Duodenal mucosa (tissue), 2 donors: ENCODE data around the gene NRBF2.
"Not testable (repeated sequence)": the region's sequence is repeated elsewhere in the genome, so short reads cannot be mapped to it uniquely, and the experiment has no call there.

Experiments
- H3K27ac ChIP-seq: one replicate; pipeline ENCODE4 v1.7.0; 2013; ENCODE audit warnings: low read depth, low read length
- H3K27me3 ChIP-seq, 2 donors: one replicate each; pipeline ENCODE4 v1.7.0; 2013; ENCODE audit warnings: low read length in 2 of 2, control low read depth in 1 of 2; ENCODE audit not compliant: insufficient read depth in 2 of 2, control insufficient read depth in 1 of 2
- H3K36me3 ChIP-seq, 2 donors: one replicate each; pipeline ENCODE4 v1.7.0; 2013; ENCODE audit warnings: low read length in 2 of 2, control low read depth in 1 of 2; ENCODE audit not compliant: insufficient read depth in 2 of 2, control insufficient read depth in 1 of 2
- H3K4me1 ChIP-seq, 2 donors: one replicate each; pipeline ENCODE4 v1.7.0; 2013; ENCODE audit warnings: low read length in 2 of 2, control low read depth in 1 of 2; ENCODE audit not compliant: insufficient read depth in 2 of 2, control insufficient read depth in 1 of 2
- H3K4me3 ChIP-seq, 2 donors: one replicate each; pipeline ENCODE4 v1.7.0; 2013; ENCODE audit warnings: low read length in 2 of 2, low read depth in 1 of 2
- H3K9ac ChIP-seq, 2 donors: one replicate each; pipeline ENCODE4 v1.7.0; 2013; ENCODE audit warnings: low read length in 2 of 2, low read depth in 1 of 2
- H3K9me3 ChIP-seq, 2 donors: one replicate each; pipeline ENCODE4 v1.7.0; 2013; ENCODE audit warnings: low read length in 2 of 2, control low read depth in 1 of 2; ENCODE audit not compliant: control insufficient read depth in 1 of 2

NRBF2 gene

DNA sequence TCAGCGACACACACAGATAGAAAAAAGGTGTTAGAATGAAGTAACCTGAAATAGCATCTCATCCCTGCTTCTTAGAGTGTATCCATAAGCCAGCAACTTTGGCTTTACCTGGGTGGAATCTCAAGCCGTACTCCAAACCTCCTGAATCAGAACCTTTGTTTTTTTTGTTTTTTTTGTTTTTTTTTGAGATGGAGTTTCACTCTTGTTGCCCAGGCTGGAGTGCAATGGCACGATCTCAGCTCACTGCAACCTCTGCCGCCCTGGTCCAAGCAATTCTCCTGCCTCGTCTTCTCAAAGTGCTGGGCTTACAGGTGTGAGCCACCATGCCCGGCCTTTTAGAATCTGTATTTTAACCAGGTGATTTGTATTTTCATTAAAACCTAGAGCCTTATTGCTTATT, 9.0 kb downstream of the NRBF2 start:
- no peaks in the 10 kb centered on the region for H3K9me3 ChIP-seq
- no peaks in the 10 kb centered on the region for H3K27me3 ChIP-seq
- no peak overlapping the region for H3K4me3 ChIP-seq
- H3K27ac ChIP-seq = no peak overlapping the region
- H3K4me1 ChIP-seq = peaks cover 0 to 16% of the 10 kb centered on the region in 2 donors
- no peak overlapping the region for H3K9ac ChIP-seq
- peaks cover 0 to 5% of the 10 kb centered on the region in 2 donors for H3K36me3 ChIP-seq

GRCh38 chr10:63143987-63144386, 10.9 kb downstream of the NRBF2 start:
- peaks cover 5 to 13% of the 10 kb centered on the region in 2 donors for H3K36me3 ChIP-seq
- H3K4me3 ChIP-seq = no peak overlapping the region
- H3K27me3 ChIP-seq = no peaks in the 10 kb centered on the region
- peaks cover 0 to 6% of the 10 kb centered on the region in 2 donors for H3K4me1 ChIP-seq
- no peaks in the 10 kb centered on the region for H3K9me3 ChIP-seq
- H3K9ac ChIP-seq = no peak overlapping the region
- no peak overlapping the region for H3K27ac ChIP-seq

GRCh38 chr10:63145782-63146181, 12.7 kb downstream of the NRBF2 start:
- H3K4me3 ChIP-seq = no peak overlapping the region
- H3K9ac ChIP-seq = no peak overlapping the region
- peaks cover 0 to 6% of the 10 kb centered on the region in 2 donors for H3K4me1 ChIP-seq
- no peaks in the 10 kb centered on the region for H3K9me3 ChIP-seq
- H3K27me3 ChIP-seq = no peaks in the 10 kb centered on the region
- H3K27ac ChIP-seq = no peak overlapping the region
- H3K36me3 ChIP-seq = peaks cover 0 to 13% of the 10 kb centered on the region in 2 donors

DNA sequence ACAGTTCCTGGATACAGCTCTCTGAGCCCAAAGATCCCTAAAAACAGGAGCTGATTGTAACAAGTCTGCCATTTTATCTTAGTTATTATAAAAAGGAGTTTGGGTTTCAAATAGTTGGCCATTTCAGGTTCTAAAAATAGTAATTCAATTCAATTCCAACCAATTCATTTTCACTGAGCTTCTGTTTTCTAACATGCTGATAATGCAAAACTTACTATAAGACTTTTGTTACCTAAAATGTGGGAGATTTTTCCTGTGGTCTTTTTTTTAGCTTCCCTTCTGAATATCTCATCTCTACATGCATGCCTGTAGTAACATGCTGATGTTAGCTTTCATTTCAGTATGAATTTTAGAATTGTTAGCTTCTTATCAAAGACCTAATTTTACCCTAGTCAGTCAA, 13.4 kb downstream of the NRBF2 start:
- Histone ChIP-seq H3K9me3 (no peaks in the 10 kb centered on the region), H3K36me3 (peaks cover 0 to 13% of the 10 kb centered on the region in 2 donors), H3K4me3 (no peak overlapping the region), H3K4me1 (peaks cover 0 to 6% of the 10 kb centered on the region in 2 donors), H3K27me3 (no peaks in the 10 kb centered on the region), H3K9ac (no peak overlapping the region), H3K27ac (no peak overlapping the region)

DNA sequence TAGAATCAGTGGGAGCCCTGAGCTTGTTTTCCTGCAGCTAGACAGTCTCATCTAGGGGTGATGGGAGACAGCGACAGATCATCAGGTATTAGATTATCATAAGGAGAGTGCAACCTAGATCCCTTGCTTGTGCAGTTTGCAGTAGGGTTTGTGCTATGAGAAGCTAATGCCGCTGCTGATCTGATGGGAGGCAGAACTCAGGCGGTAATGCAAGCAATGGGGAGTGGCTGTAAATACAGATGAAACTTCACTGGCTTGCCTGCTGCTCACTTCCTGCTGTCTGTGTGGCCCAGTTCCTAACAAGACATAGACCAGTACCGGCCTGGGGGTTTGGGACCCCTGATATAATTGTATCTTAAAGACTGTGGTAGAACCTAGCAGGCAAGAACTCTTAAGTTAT, 17.6 kb downstream of the NRBF2 start:
- peaks cover 19 to 24% of the 10 kb centered on the region in 2 donors for H3K36me3 ChIP-seq
- peaks cover 0 to 9% of the 10 kb centered on the region in 2 donors for H3K4me1 ChIP-seq
- no peak overlapping the region for H3K9ac ChIP-seq
- H3K27ac ChIP-seq = no peak overlapping the region
- no peaks in the 10 kb centered on the region for H3K27me3 ChIP-seq
- H3K9me3 ChIP-seq = no peaks in the 10 kb centered on the region
- no peak overlapping the region for H3K4me3 ChIP-seq

- not testable (repeated sequence) for H3K4me3 ChIP-seq, H3K27me3 ChIP-seq, H3K4me1 ChIP-seq, H3K9me3 ChIP-seq, H3K27ac ChIP-seq, H3K9ac ChIP-seq
- peaks cover 11 to 19% of the 10 kb centered on the region in 2 donors for H3K36me3 ChIP-seq
These were observed 20.9 kb downstream of the NRBF2 start for GRCh38 chr10:63153868-63154545.

- peaks cover 11 to 19% of the 10 kb centered on the region in 2 donors for H3K36me3 ChIP-seq
- no peak overlapping the region for H3K9ac ChIP-seq
- H3K4me1 ChIP-seq = peaks cover 0 to 6% of the 10 kb centered on the region in 2 donors
- no peaks in the 10 kb centered on the region for H3K27me3 ChIP-seq
- H3K9me3 ChIP-seq = no peaks in the 10 kb centered on the region
- H3K27ac ChIP-seq = no peak overlapping the region
- H3K4me3 ChIP-seq = no peak overlapping the region
These were observed 21.6 kb downstream of the NRBF2 start for GRCh38 chr10:63154546-63155387.

DNA sequence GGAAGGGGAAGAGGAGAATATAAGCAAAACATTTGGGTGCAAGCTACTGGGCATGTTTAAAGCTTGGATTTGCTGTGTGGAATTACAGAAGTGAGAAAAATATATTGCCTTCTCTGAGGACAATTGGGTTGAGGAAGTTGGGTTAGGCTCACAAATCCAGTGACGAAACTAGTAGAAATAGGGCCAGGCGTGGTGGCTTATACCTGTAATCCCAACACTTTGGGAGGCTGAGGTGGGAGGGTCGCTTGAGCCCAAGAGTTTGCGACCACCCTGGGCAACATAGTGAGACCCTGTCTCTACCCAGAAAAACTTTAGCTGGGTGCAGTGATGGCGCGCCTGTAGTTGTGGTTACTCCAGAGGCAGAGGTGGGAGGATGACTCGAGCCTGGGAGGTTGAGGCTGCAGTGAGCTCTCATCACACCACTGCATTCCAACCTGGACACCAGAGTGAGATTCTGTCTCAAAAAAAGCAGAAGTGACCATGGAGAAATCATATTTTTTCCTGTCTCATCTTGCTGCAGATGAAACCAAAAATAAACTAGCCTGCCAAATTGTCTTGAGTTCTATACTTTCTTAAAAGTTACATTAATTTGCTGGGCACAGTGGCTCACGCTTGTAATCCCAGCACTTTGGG, 22.4 kb downstream of the NRBF2 start:
- no peaks in the 10 kb centered on the region for H3K9me3 ChIP-seq
- peaks cover 11 to 19% of the 10 kb centered on the region in 2 donors for H3K36me3 ChIP-seq
- peaks cover 0 to 6% of the 10 kb centered on the region in 2 donors for H3K4me1 ChIP-seq
- no peak overlapping the region for H3K27ac ChIP-seq
- no peak overlapping the region for H3K4me3 ChIP-seq
- H3K9ac ChIP-seq = no peak overlapping the region
- no peaks in the 10 kb centered on the region for H3K27me3 ChIP-seq

- H3K4me1 ChIP-seq = peaks cover 0 to 6% of the 10 kb centered on the region in 2 donors
- no peak overlapping the region for H3K9ac ChIP-seq
- H3K36me3 ChIP-seq = peaks cover 11 to 19% of the 10 kb centered on the region in 2 donors
- no peak overlapping the region for H3K4me3 ChIP-seq
- H3K27me3 ChIP-seq = no peaks in the 10 kb centered on the region
- H3K27ac ChIP-seq = no peak overlapping the region
- no peaks in the 10 kb centered on the region for H3K9me3 ChIP-seq
These were observed 23.1 kb downstream of the NRBF2 start for GRCh38 chr10:63156236-63156635.
